Measurements from ENCODE around the gene MACROD2. TPM values are rescaled to one million over a fixed set of nuclear protein-coding genes. Genes with fewer than 3 reads are reported as not detected.

The MACROD2 gene
- total and polyA plus RNA-seq, 7 donors: 0.20 to 4.8 (median 0.87) TPM

DNA sequence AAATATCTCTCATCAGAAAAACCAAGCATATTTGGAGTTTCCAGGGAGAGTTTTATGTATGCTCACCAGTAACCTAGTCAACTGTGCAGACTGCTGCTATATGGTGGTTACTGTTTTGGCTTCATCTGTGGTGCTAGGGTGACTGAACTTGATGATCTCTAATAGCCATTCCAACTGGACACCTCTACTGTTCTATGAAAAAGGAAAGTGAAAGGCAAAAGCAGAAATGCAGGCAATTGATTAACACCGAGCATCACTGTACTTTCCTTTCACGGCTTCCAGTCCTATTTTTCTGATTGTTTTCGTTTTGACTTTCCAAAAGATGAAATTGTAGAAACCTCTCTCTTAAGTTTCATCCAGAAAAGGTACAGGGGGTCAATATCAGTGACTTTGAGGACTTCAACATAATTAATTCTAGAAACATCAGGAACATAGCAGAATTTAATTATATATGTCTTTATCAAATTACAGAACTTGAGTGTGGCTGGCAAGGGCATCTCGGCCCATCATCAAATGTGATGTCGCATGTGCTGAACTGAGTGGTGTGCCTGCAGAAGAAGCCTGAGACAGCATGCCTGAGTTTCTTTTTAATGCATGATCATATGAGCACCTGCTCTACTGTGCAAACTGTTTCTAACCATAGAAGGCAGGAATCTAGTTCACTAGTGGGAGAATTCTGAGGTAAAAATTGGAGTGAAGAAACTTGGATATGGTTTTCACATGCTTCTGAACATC, 806.4 kb downstream of the MACROD2 start:
- Histone ChIP-seq H3K9me3 (no peaks in the 10 kb centered on the region), H3K4me1 (no peaks in the 10 kb centered on the region), H3K27me3 (ENCODE audit: insufficient read depth in 3 of 3, low read length in 2 of 3) (no peaks in the 10 kb centered on the region), H3K4me3 (no peak overlapping the region), H3K36me3 (ENCODE audit: insufficient read depth in 1 of 2, low read depth in 1 of 2) (no peaks in the 10 kb centered on the region), H3K27ac (no peak overlapping the region)
- intact Hi-C loops (cut with DNase I): no loop called here
- DNase-seq: no peak
- no peak for ATAC-seq
- WGBS, 3 donors: 82 to 90% (median 87%) methylated on average over 5 of the region's 5 CpGs
- TF ChIP-seq, protein P1, sequence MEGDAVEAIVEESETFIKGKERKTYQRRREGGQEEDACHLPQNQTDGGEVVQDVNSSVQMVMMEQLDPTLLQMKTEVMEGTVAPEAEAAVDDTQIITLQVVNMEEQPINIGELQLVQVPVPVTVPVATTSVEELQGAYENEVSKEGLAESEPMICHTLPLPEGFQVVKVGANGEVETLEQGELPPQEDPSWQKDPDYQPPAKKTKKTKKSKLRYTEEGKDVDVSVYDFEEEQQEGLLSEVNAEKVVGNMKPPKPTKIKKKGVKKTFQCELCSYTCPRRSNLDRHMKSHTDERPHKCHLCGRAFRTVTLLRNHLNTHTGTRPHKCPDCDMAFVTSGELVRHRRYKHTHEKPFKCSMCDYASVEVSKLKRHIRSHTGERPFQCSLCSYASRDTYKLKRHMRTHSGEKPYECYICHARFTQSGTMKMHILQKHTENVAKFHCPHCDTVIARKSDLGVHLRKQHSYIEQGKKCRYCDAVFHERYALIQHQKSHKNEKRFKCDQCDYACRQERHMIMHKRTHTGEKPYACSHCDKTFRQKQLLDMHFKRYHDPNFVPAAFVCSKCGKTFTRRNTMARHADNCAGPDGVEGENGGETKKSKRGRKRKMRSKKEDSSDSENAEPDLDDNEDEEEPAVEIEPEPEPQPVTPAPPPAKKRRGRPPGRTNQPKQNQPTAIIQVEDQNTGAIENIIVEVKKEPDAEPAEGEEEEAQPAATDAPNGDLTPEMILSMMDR (IDR thresholded peaks at IDR 0.05): no peak

- TF ChIP-seq, protein P1 (IDR thresholded peaks at IDR 0.05): no peak
- WGBS, 3 donors: 83 to 92% (median 88%) methylated on average over 2 of the region's 2 CpGs
- Histone ChIP-seq H3K4me3 (no peak overlapping the region), H3K4me1 (no peaks in the 10 kb centered on the region), H3K27ac (no peak overlapping the region), H3K27me3 (ENCODE audit: insufficient read depth in 3 of 3, low read length in 2 of 3) (no peaks in the 10 kb centered on the region), H3K9me3 (no peaks in the 10 kb centered on the region), H3K36me3 (ENCODE audit: insufficient read depth in 1 of 2, low read depth in 1 of 2) (no peaks in the 10 kb centered on the region)
- ATAC-seq (no peak), DNase-seq (no peak)
- intact Hi-C loops (cut with DNase I): no loop called here
Observed at GRCh38 chr20:14807224-14807623, 811.9 kb downstream of the MACROD2 start.

DNA sequence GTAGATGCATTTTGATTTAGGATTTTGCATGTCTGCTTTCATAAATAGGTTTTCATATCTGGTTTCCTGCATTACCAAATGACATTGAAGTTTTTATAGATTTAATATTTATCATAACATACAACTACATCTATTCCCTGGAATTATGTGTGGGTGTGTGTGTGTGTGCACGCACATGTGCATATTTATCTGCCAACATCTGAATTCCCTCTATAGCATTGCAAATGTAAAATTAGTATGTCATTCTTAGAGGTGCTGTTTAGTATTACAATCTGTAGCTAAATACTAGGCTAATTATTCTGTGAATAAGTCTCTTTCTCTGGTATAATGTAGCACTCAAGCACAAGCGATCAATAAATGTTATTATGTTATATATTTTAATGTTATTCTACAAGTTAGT, 820.0 kb downstream of the MACROD2 start:
- TF ChIP-seq, protein P1 (IDR thresholded peaks at IDR 0.05): no peak
- Histone ChIP-seq H3K27ac (no peak overlapping the region), H3K27me3 (ENCODE audit: insufficient read depth in 3 of 3, low read length in 2 of 3) (no peaks in the 10 kb centered on the region), H3K9me3 (no peaks in the 10 kb centered on the region), H3K36me3 (ENCODE audit: insufficient read depth in 1 of 2, low read depth in 1 of 2) (no peaks in the 10 kb centered on the region), H3K4me3 (no peak overlapping the region), H3K4me1 (no peaks in the 10 kb centered on the region)
- ATAC-seq (no peak), DNase-seq (no peak)
- WGBS, 3 donors: 88 to 91% (median 90%) methylated on average over 2 of the region's 2 CpGs
- intact Hi-C loops (cut with DNase I): no loop called here

GRCh38 chr20:14816471-14816870, 821.2 kb downstream of the MACROD2 start:
- Histone ChIP-seq H3K4me3 (no peak overlapping the region), H3K27me3 (ENCODE audit: insufficient read depth in 3 of 3, low read length in 2 of 3) (no peaks in the 10 kb centered on the region), H3K27ac (no peak overlapping the region), H3K9me3 (no peaks in the 10 kb centered on the region), H3K36me3 (ENCODE audit: insufficient read depth in 1 of 2, low read depth in 1 of 2) (no peaks in the 10 kb centered on the region), H3K4me1 (no peaks in the 10 kb centered on the region)
- 96 to 100% (median 98%) methylated on average over 1 of the region's 1 CpG for WGBS, 3 donors
- intact Hi-C loops (cut with DNase I): no loop called here
- ATAC-seq (no peak), DNase-seq (no peak)
- TF ChIP-seq, protein P1 (IDR thresholded peaks at IDR 0.05): no peak

GRCh38 chr20:14817101-14817500, 821.8 kb downstream of the MACROD2 start:
- no peaks in the 10 kb centered on the region for H3K9me3 ChIP-seq
- intact Hi-C loops (cut with DNase I): no loop called here
- H3K4me1 ChIP-seq: no peaks in the 10 kb centered on the region
- ATAC-seq (no peak), DNase-seq (no peak)
- 35% methylated on average over 3 of the region's 3 CpGs for WGBS, 3 donors
- H3K27me3 ChIP-seq (ENCODE audit: insufficient read depth in 3 of 3, low read length in 2 of 3): no peaks in the 10 kb centered on the region
- no peak overlapping the region for H3K4me3 ChIP-seq
- TF ChIP-seq, protein P1 (IDR thresholded peaks at IDR 0.05): no peak
- no peaks in the 10 kb centered on the region for H3K36me3 ChIP-seq (ENCODE audit: insufficient read depth in 1 of 2, low read depth in 1 of 2)
- H3K27ac ChIP-seq: no peak overlapping the region

Data from psoas muscle (tissue), 8 donors.